ENCODE data around the gene IQCC.

The IQCC gene

DNA sequence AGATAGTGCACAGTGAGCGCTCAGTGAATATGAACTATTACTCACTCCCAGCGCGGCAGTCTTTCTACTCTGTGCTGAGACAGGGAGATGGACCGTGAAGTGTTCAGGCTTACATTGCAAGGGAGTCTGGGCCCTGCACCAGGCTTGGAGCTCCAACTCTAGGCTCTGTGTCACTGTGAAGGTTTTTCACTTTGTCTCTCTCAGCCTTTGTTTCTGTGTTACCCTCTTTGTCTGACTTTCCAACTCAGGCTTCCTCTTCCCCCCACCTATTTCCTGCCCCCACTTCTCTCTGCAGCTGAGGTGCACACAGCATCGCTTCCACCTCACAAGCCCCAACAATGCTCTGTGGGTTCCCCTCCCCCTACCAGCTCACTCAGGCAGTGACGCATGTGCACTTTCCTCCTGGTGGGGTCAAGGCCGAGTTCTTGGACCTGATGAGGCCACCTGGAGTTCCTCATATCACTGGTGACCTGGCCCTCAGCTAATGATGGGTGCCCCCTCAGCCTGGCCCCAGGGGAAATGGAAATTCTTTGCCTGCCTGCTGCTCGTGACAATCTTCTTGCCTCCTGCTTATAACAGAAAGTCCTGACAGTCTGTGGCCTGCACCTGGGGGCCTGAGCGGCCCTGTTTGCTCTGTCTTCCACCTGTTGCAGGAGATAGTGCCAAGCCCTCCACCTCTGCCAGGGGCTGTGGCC is 44.5 kb downstream of the IQCC start:
- H3K4me1 Mint-ChIP-seq: peaks cover 60 to 84% of the 10 kb centered on the region in 2 donors
- H3K36me3 Mint-ChIP-seq: peaks cover 0 to 5% of the 10 kb centered on the region in 2 donors
- DNase-seq: peak; percentile 88

DNA sequence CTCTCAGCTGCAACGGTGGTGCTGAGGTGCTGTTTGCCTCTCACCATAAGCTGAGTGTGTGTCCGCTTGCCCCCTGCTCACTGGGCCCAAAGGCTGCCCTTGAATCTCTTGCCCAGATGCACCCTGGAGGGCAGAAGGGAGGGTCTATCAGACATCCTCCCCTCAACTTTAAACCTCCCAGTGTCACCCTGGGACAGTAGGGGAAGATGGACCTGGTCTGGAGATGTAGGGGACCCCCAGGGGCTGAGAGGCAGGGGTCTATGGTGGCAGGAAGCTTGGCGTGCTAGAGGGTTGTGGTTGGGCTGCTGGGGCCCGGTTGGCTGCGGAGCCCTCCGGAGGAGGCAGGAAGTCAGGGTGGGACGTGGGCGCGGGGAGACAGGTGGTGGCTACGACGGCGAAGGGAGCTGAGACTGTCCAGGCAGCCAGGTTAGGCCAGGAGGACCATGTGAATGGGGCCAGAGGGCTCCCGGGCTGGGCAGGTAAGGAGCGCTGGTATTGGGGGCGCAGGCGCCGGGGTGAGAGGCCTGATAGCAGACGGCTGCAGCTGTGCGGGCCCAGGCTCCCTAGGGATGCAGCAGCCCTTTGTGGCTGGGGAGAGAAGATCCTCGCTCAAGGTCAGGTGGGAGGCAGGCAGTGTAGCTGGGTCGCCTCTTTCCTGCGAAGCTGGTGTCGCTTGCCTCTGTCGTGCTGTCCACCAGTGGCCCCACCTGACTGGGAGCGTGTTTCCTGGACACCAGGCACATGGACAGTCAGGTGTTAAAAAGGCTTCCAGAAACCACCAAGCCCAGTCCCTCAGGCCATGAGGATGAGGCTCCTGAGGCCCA is 45.6 kb downstream of the IQCC start, which contains the start of gene LCK:
Gene LCK, plus strand, starts transcription at position 373 of the 824 bp plus-strand sequence. CDS start 23,065 bp downstream, outside the sequence.
- DNase-seq (peak; percentile 68), ATAC-seq (replicated peaks) (peak; percentile 47 to 54)
- H3K36me3 Mint-ChIP-seq: peaks cover 0 to 5% of the 10 kb centered on the region in 2 donors
- no peaks in the 10 kb centered on the region for H3K27me3 Mint-ChIP-seq
- peak within 1 kb of the TSS; percentile 55 to 77 for H3K4me3 Mint-ChIP-seq
- no peaks in the 10 kb centered on the region for H3K9me3 Mint-ChIP-seq
- H3K4me1 Mint-ChIP-seq: peaks cover 60 to 83% of the 10 kb centered on the region in 2 donors
- H3K27ac Mint-ChIP-seq: peak within 1 kb of the TSS; percentile 98

More for the DNA sequence above, 44.5 kb downstream of the IQCC start:
- Mint-ChIP-seq H3K4me3 (peak overlapping the region; percentile 55 to 68), H3K27ac (peak overlapping the region; percentile 98), H3K27me3 (no peaks in the 10 kb centered on the region), H3K9me3 (no peaks in the 10 kb centered on the region)
- ATAC-seq (replicated peaks): peak; percentile 80 to 85

DNA sequence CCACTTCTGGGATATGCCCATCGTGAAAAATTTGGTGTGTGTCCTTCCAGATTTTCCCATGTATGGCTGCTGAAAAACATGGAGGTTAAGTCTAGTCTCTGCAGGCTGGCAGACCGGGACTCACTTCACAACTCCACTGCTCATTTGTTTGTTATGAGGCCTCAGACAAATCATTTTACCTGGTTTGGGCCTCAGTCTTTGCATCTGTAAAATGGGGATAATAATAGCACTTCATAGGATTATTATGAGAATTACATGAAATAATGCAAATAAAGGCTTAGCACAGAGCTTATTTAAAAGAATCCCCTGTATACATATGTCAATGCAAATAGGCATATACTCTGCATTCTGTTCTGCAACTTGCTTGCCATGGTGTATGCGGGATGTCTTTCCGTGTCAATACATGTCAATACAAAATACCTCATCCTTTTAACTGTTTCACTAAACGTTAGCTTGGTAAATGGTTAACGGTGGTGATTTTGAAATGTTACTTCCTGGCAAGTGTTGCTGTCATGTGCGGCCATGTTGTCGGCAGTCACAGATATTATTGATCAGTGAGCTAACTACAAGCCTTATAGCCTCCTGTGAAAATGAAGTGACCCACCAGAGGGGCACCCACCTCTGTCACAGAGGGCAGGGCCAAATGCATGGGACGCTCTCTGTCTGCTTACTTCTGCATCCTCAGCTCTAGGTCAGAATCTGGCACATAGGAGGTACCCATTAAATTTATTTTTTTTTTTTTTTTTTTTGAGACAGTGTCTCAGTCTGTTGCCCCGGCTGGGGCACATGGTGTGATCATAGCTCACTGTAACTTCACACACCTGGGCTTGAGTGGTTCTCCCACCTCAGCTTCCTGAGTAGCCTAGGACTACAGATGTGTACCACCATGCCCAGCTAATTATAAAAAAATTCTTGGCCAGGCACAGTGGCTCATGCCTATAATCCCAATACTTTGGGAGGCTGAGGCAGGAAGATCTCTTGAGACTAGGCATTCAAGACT is 49.9 kb downstream of the IQCC start:
- Mint-ChIP-seq H3K4me3 (no peak overlapping the region), H3K27ac (peak overlapping the region; percentile 67), H3K36me3 (peaks cover 0 to 7% of the 10 kb centered on the region in 2 donors), H3K9me3 (no peaks in the 10 kb centered on the region), H3K4me1 (peaks cover 35 to 50% of the 10 kb centered on the region in 2 donors), H3K27me3 (no peaks in the 10 kb centered on the region)
- no peak for DNase-seq
- ATAC-seq (replicated peaks): no peak

DNA sequence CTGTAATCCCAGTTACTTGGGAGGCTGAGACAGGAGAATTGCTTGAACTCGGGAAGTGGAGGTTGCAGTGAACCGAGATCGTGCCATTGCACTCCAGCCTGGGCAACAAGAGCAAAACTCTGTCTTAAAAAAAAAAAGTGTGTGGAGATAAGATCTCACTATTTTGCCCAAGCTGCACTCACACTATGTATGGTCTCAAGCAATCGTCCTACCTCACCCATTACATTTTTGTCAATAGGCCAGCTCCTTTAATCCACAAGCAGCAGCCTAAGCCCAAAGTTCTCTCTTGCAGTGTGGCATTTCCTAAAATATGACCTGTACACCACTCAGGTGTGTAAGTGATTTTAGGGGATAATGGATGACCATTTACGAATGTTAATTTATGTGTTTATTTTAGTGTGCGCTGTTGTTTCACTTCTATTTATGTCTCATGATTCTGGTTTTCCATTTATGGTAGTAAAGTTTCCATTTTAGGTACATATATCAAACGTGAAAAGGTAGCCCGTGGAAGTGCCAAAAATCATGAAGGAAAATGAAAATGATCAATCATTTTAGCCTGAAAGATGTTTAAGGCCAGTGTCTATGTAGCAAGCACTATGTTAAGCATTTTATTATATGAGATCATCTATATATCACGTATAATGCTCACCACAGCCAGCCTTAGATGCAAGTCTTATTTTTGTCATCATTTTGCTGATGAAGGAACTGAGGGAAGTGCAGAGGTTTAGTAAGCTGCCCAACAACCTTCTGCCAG is 51.2 kb downstream of the IQCC start:
- DNase-seq: no peak
- peaks cover 25 to 37% of the 10 kb centered on the region in 2 donors for H3K4me1 Mint-ChIP-seq
- H3K27ac Mint-ChIP-seq: peak overlapping the region; percentile 74
- no peak overlapping the region for H3K4me3 Mint-ChIP-seq
- H3K9me3 Mint-ChIP-seq: no peaks in the 10 kb centered on the region
- peaks cover 0 to 8% of the 10 kb centered on the region in 2 donors for H3K36me3 Mint-ChIP-seq
- no peak for ATAC-seq (replicated peaks)
- H3K27me3 Mint-ChIP-seq: no peaks in the 10 kb centered on the region

DNA sequence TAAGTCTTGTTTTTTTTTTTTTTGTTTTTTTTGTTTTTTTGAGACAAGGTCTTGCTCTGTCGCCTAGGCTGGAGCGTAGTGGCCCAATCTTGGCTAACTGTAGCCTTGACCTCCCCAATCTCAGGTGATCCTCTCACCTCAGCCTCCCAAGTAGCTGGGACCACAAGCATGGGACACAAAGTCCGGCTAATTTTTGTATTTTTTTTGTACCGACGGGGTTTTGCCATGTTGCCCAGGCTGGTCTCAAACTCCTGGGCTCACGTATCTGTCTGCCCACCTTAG is 51.7 kb downstream of the IQCC start:
- DNase-seq: no peak
- Mint-ChIP-seq H3K27ac (no peak overlapping the region), H3K27me3 (no peaks in the 10 kb centered on the region), H3K4me1 (peaks cover 21 to 32% of the 10 kb centered on the region in 2 donors), H3K36me3 (peaks cover 0 to 4% of the 10 kb centered on the region in 2 donors), H3K9me3 (no peaks in the 10 kb centered on the region), H3K4me3 (no peak overlapping the region)
- ATAC-seq (replicated peaks): no peak

All from stimulated activated naive B cell treated with anti-CD40 and anti-IgM and Interleukin-4, amounts not matched to agents 10 μg/mL and 1 μg/mL and 100 μg/mL, for 72 hours (primary cell).